Dedifferentiated amniotic fluid mesenchymal stem cell (primary cell): ENCODE data around the gene KCNJ15.
"Not testable (repeated sequence)": the region's sequence is repeated elsewhere in the genome, so short reads cannot be mapped to it uniquely, and the experiment has no call there.

Source experiments
- DNase-seq: peaks from one replicate; pipeline ENCODE4 v3.0.0-alpha.2; 2016; ENCODE audit errors: extremely low spot score

The KCNJ15 gene

DNA sequence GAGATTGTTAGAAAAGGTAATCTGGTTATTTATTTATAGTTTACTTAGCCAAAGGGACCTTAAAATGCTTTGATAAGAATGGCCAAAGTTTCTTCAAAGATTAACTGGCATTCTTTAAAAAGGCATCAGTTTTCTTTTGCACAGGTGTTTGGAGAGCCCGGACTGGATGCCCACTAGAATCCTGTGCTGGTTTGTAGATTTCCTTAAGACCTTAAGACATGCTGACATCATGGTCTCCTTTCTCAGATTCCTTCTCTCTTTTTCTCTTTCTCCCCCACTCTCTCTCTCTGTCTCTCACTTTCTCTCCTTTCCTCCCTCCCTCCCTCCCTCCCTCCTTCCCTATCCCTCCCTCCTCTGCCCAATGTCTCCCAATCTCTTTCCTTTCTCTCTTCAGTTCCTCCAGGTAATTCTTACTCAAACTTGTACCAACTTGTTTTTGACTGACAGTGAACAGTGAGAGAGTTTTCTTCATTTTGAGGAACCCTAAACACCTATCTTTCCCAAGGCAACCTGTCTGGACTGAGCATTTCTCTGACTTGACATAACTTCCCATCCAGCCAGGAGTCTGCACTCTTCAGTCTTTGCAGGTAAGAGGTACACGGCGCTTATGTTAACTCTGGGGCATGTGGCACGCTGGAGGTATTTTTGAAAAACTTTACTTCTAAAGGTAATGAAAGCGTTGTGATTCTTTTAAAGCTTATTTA, at the start of gene KCNJ15:
TSS of gene KCNJ15 (plus strand) at position 393 of the 704 bp plus-strand sequence. CDS start 42,271 bp downstream, outside the sequence.
- no peak for DNase-seq

DNA sequence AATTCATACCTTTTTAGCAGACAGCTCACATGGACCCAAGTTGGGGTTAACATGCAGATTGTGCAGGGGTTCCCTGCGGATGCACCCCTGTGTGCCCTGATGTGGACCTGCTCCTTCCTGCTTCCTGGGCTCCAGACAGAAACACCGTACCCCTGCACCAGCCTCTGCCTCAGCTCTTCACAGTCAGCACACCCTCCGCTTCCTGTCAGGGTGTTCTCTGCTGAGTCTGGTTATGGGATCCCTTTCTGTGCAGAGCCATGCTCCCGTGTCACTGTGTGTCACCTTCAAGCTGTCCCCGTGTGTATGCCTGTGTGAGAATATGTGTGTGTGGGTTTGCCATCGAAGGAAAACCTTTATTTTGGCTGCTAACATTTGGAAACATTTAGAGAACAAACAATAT, 48.7 kb upstream of the KCNJ15 start:
- DNase-seq = no peak

- DNase-seq = no peak
Measured at GRCh38 chr21:38211321-38211720, 45.5 kb upstream of the KCNJ15 start.

GRCh38 chr21:38212706-38213105, 44.1 kb upstream of the KCNJ15 start:
- no peak for DNase-seq

DNA sequence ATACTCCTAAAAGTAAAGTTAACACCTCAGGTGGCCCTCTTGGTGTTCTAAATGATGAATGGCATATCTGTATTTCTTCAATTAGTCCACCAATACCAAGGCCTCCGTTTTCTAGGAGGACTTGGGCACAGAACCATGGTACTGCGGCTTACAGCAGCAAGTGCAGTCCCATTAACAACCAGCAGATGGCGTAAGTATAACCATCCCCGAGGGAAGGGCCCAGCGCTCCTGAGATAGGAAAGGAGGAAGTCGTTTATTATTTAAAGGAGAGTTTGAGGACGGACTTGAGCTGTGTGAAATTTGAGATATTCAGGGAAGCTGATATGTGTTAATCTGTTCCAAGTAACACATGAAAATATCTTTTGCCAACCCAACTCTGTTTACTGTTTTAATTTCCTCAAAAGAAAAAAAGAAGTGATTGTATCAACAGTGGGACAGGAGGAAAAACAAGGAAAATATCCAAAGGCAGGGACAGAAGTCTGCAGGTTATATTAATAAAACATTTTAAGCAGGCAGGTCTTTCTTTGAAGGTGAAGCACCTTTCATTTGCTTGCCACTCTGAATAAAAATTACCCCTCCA, 37.7 kb upstream of the KCNJ15 start:
- peak; percentile 65 for DNase-seq

- no peak for DNase-seq
Measured at GRCh38 chr21:38220270-38220737, 36.5 kb upstream of the KCNJ15 start.

DNA sequence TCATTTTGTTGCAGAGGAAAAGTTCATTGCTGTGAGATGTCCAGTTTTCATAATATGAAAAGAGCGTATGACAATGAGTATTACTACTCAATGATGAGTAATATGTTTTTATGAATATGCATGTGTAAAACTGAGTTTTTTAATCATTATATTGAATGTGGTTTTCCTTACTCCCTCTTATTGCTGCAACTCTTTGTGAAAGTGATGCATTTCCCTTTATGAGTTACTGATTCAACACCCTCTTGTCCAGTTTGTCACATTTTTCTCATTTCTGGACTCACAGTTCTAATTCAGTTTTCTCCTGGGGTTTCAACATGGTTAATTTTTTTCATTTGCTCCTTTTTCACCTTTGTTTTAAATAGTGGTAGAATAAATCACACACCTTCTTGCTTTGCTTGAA, 35.2 kb upstream of the KCNJ15 start:
- DNase-seq = no peak

DNA sequence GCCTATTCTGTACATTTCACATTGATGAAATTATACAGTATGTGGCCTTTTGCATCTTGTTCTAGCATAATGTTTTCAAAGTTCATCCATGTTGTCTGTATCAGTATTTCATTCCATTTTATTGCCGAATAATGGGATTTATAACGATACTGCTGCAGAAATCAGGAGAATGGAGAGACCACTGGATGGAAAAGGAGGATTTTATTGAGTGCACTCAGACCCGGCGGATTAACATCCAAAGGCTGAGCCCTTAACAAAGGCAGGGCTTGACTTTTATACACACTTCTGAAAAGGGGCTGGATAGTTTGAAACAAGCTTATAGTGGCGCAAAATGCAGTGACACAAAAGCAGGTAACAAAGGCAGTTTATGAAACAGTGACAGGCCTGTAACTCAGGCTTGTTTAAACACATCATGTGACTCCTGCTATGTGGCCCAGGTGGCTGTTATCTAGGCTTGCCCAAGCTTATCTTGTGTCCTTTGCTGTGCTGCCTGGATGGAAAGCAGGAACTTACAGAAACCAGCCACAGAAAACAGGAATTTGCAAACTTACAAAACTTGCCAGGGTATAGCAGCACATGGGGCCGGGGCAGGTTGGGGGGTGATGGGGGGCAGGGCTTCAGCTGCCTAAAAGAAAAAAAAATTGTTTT, 32.8 kb upstream of the KCNJ15 start:
- no peak for DNase-seq

DNA sequence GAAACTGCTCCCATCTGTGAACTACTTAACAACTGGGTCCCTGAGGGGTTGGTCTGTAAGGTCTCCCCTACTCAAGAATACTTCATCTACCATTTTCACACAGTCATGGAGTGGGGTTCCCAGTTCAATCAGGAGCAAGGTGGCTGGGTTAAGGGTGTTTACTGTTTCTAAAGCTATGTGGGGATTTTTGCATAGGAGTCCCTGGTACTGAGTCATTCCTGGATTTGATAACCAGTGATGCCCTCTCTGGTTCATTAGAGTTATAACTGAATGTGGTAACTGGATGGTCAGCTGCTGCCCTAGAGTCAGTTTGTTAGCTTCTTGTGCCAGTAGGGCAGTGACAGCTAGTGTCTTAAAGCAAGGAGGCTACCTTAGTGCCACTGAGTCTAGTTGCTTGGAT, 29.4 kb upstream of the KCNJ15 start:
- DNase-seq = no peak

DNA sequence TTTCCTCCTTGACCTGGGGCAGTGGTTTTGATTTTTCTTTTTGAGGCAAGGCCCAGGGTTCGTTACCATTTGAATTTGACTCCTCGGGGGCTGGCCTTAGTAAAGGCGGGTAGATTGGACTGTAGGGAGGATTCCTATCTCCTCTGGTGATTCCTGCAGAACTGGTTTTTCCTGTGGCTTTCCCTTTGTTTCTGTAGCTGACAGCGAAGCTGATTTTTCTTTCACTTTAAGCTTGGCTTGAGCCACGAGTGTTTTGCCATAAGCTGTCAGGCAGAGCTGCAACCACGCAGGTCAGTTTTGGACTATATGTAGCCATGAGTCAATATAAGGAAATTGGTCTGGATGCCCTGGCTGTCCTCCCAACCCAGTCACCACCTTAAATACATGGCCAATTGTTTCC, 28.7 kb upstream of the KCNJ15 start:
- no peak for DNase-seq

DNA sequence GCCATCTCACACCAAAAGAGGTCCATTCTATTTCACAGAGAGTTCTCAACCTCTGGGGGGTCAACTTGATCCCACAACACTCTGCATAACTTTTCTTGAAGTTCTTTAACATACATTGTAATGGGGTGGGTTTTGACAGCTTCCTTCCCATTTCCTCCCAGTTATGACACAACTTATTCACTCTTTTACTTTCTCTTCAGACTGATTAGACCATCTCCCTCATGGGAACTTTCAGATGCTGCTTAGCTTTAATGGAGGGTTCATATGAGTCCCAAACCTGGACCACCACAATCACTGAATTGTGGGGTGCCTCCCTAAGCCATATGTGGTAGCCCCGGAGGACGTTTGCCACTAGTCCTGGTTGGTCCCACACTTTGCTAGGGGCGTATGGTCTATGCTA, 28.3 kb upstream of the KCNJ15 start:
- DNase-seq = no peak

DNA sequence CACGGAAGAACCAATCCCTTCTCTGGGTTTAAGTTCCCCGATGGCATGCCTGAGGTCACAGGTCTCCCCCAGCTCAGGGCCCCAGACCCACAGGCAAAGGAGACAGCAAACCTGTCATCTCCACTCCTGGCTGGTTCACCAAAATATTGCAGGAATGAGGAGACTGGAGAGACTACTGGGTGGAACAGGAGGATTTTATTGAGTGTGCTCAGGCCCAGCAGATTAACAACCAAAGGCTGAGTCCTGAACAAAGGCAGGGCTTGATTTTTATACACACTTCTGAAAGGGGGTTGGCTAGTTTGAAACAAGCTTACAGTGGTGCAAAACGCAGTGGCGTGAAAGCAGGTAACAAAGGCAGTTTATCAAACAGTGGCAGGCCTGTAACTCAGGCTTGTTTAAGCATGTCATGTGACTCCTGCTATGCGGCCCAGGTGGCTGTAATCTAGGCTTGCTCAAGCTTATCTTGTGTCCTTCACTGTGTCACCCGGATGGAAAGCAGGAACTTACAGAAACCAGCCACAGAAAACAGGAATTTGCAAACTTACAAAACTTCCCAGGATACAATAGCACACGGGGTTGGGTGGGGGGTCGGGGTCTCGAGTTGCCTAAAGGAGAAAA, 27.4 kb upstream of the KCNJ15 start:
- DNase-seq = no peak

DNA sequence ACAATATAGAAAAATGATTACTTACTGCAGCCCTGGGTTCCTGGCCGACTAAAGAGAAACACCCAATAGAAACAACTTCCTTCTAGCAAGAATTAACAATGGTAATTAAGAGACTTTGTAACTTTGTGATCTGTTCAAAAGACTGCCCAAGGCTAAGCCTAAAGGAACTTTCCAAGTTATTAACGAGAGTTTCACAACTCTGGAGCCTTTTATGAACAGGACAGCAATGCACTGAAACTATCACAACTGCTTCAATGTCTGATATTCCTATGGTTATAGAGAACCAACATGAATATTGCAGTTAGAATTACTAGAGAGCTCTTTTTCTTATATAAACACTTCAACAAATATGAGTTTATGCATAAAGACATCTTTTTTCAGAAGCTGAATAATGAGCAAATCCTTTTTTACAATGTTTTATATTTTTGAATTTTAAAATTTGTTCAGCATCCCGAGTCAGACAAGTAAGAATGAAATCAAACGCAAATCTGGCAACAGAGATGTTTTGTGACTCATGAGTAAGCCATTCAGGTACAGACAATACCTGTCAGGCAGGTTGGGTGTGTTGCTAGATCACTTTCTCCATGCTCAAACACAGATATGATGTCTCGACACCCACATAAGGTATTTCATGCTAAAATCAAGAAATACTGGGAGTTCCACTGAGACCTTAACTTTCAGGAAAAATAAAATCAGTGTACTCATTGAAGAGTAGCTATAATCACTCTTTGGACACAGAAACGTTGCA, 22.2 kb upstream of the KCNJ15 start:
- no peak for DNase-seq

- DNase-seq = not testable (repeated sequence)
Measured at GRCh38 chr21:38235251-38235650, 21.5 kb upstream of the KCNJ15 start.

- no peak for DNase-seq
Measured at GRCh38 chr21:38236232-38236631, 20.6 kb upstream of the KCNJ15 start.

DNA sequence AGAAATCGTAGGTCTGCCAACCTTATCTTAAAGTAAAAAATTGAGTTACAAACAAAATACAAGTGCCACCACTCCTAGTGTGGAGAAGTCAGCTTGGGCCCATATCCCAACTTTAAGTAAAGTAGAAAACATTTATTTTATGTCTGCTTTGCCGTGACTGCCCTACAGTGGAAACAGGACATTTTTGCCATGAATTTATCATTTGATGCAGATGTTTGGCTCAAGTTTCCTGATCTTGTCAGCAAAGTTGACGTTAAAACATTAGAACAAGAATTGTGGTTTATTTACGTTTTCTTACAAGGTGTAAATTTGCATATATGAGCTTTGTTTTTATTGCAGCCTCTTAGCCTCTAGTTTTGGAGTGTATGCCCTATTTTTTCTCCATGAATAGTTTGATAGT, 17.1 kb upstream of the KCNJ15 start:
- DNase-seq = no peak

DNA sequence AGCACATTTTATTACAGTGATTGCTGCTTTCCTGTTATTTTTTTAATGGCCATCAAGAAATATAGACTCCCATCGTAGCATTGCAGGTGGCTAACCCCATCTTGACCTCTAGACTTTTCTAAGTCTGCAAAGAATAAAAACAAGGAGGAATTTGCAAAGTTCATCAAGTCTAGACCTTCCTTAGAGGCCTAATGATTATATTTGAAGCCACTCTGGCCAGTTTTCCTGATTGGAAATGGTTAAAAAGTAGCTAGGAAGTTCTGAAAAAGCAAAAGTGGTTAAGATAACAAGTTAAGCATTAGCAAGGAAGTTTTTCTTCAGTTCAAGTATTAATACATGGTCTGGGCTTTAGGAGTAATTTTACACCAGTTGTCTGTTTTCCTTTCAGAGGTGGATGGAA, 16.7 kb upstream of the KCNJ15 start:
- no peak for DNase-seq

DNA sequence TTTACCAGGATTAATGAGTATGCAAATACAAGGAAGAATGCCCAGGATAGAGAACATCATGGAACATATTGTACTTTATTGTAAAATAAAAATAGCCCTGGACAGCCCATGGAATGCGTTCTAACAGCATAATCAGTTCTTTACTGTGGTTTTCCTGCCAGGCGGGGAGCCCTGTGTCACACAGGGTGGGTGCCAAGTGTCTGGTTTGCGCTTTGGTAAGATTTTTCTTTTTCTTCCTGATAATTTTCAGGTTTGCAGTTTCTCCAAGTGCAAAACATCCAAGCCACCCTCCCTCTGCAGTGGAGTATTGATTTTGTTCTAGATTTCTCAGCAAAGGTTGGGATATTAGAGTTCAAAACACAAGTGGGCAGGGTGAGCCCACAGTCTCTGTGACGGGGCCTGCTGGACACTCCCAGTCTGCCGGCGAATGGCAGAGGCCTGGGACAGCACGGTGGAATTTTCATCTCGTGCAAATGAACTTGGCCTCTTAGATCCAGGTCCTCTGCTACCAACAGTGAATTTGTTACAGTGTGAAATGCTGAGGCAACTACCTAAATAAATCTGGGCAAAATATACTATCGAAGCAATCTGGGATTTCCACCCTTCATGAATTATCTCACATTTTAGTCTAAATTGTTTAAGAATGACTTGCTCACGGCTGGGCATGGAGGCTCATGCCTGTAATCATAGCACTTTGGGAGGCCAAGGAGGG, 15.6 kb upstream of the KCNJ15 start:
- DNase-seq = no peak

DNA sequence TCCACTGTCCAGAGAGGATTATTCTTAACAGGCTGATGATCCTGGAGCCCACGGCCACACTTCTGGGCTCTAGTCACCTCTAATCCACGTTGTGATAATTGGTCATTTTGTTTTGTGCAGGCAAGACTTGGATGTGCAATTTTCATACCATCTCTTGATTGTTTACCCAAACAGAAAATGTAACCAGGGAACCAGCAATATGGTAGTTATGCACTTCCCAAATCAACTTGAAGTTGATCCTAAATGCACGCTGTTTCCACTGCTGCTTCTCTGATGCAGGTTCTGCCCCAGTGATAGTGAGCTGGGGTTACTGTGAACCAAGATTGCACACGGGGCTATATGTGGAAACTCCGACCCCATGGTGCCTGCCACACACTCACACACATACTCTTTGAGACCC, 14.7 kb upstream of the KCNJ15 start:
- no peak for DNase-seq

DNA sequence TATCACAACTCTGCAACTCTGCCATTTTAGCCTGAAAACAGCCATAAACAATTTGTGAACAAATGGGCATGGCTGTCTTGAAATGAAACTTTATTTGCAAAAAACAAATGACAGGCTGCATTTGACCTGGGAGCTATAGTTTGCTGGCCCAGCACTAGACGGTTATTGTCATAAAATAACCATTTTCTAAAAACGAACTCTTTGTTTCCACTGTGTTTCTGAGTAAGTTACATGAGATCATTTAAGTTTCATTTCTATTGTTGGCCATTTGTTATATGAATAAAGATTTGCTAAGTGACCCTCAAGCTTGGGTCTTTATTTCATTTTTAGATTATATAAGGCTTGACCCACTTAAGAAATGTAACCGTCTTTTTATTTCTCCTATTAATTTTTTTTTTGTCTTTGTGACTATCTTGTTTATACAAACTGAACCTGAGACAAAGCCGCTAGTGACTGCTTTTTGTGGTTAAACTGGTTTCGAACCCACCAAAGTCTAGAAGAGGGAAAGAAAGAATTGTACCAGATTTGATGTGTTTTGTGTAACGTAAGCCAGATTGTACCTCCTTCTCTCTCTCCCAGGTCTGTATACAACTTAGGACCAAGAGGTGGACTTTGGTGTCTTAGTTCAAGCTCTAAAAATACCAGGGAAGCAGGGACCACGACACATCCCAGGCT, 12.9 kb upstream of the KCNJ15 start:
- no peak for DNase-seq

DNA sequence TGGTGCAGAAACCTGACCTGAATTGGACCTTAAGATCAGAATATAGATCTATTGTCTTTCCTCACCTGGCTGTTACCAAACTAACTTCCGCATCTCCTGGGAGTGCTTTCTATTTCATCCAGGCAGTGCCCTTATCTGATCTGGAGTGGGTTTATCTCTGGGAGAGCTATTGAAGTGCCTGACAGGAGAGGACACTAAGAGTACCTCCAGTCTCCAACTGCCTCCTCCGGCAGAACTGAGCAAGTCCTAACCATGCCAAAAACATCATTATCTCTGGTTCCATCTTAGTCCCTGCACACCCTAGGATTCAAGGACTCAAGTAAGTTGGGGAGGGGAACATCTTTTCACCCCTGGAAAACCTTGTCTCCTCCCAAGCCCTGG, 12.4 kb upstream of the KCNJ15 start:
- no peak for DNase-seq
